ENCODE measurements around the gene RHCE. TPM values are rescaled to one million over a fixed set of nuclear protein-coding genes. Genes with fewer than 3 reads are reported as not detected.
A peak's percentile ranks its signal among the peaks of the same experiment; 100 is the strongest.

The RHCE gene
- total RNA-seq, 1 experiment from 2014 or later: not detected

DNA sequence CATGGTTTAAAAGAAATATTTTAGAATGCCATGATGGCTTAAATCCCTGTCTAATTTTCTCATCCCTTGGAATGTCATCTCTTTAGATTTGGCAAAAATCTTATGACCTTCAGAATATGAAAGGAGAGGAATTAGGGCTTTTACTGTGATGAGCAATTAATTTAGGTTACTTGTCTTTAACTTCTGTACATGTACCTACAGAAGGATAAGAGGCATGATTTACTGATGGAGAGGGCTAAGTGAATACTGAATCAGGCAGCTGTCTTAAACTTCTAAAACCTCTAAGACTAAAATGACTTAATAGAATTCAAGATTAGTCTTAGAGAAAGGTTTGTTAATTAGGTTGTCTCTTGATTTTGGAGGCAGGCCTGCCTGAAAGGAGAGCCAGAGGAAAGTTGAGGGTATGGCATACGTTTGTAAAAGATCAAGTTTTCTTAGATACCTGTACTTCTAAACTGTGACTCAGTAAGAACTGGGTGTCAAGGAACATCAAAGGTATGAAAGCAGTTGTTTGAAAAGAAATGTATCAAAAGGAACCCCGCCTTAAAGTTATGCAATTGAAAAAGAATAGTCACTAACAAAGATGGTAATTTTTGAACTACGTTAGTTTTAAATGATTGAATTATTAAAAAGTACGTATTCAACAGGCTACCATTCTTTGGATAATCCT, 22.5 kb upstream of the RHCE start:
- intact Hi-C loops (cut with micrococcal nuclease; ENCODE audit: unreplicated experiment): no loop called here
- POLR2A ChIA-PET: no interaction called here

DNA sequence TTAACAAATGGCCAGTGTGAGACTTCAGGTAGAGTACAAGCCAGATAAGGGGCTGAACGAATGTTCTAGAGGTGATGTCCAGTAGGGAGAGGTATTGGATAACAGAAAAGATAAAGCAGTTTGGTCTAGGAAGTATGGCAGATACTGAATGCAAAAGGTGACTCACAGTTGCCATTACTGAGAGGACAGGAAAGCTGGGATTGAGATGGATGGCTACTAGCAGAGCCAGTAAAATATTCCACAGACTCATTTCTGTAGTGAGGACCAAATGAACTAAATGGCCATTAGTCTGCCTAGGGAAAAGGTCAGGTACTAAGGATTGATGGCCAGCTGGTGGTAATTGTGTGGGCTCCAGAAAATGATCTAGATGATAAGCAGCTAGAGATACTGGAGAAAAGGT, 21.6 kb upstream of the RHCE start:
- TF ChIP-seq, protein P1, sequence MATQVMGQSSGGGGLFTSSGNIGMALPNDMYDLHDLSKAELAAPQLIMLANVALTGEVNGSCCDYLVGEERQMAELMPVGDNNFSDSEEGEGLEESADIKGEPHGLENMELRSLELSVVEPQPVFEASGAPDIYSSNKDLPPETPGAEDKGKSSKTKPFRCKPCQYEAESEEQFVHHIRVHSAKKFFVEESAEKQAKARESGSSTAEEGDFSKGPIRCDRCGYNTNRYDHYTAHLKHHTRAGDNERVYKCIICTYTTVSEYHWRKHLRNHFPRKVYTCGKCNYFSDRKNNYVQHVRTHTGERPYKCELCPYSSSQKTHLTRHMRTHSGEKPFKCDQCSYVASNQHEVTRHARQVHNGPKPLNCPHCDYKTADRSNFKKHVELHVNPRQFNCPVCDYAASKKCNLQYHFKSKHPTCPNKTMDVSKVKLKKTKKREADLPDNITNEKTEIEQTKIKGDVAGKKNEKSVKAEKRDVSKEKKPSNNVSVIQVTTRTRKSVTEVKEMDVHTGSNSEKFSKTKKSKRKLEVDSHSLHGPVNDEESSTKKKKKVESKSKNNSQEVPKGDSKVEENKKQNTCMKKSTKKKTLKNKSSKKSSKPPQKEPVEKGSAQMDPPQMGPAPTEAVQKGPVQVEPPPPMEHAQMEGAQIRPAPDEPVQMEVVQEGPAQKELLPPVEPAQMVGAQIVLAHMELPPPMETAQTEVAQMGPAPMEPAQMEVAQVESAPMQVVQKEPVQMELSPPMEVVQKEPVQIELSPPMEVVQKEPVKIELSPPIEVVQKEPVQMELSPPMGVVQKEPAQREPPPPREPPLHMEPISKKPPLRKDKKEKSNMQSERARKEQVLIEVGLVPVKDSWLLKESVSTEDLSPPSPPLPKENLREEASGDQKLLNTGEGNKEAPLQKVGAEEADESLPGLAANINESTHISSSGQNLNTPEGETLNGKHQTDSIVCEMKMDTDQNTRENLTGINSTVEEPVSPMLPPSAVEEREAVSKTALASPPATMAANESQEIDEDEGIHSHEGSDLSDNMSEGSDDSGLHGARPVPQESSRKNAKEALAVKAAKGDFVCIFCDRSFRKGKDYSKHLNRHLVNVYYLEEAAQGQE (IDR thresholded peaks at IDR 0.05; ENCODE audit: insufficient read depth in 1 of 2, low read depth in 2 of 2, low read length in 1 of 2): no peak
- TF ChIP-seq CTCF (IDR thresholded peaks at IDR 0.05): 0 out of 2 replicates have a peak, but pooled peaks have one; percentile 7
- no peak for ATAC-seq
- Histone ChIP-seq H3K4me3 (ENCODE audit: low read depth in 2 of 2, low read length in 2 of 2) (no peak overlapping the region), H3K27me3 (ENCODE audit: control insufficient read depth, insufficient read depth, low read length) (no peaks in the 10 kb centered on the region), H3K27ac (ENCODE audit: low read length) (no peak overlapping the region), H3K4me1 (ENCODE audit: control insufficient read depth, insufficient read depth, low read length) (no peaks in the 10 kb centered on the region), H3K9me3 (ENCODE audit: control insufficient read depth, insufficient read depth, low read depth, low read length) (no peaks in the 10 kb centered on the region), H3K36me3 (ENCODE audit: control insufficient read depth, insufficient read depth, low read length) (no peaks in the 10 kb centered on the region)
- CTCF ChIA-PET: interaction anchor here (0.7 kb wide), 1 partner anchor 79 kb away, joined by 3 read pairs; no protein-coding TSS in a partner anchor
- POLR2A ChIA-PET: no interaction called here
- in situ Hi-C loops (cut with HindIII; ENCODE audit: low pct_unique_long_range_greater_than_20kb, low sequenced_read_pairs) (no loop called here), intact Hi-C loops (cut with micrococcal nuclease; ENCODE audit: unreplicated experiment) (no loop called here)
- no TSS peak for BruUV-seq (replicated peaks)
- no peak for DNase-seq (ENCODE audit: low read depth, low spot score)

More for the DNA sequence above, 22.5 kb upstream of the RHCE start:
- Histone ChIP-seq H3K4me3 (ENCODE audit: low read depth in 2 of 2, low read length in 2 of 2) (no peak overlapping the region), H3K4me1 (ENCODE audit: control insufficient read depth, insufficient read depth, low read length) (no peaks in the 10 kb centered on the region), H3K27ac (ENCODE audit: low read length) (no peak overlapping the region), H3K9me3 (ENCODE audit: control insufficient read depth, insufficient read depth, low read depth, low read length) (no peaks in the 10 kb centered on the region), H3K27me3 (ENCODE audit: control insufficient read depth, insufficient read depth, low read length) (no peaks in the 10 kb centered on the region), H3K36me3 (ENCODE audit: control insufficient read depth, insufficient read depth, low read length) (no peaks in the 10 kb centered on the region)
- DNase-seq (ENCODE audit: low read depth, low spot score): no peak
- TSS peak; percentile 18 for BruUV-seq (replicated peaks)
- TF ChIP-seq TCF7L2 (IDR thresholded peaks at IDR 0.05; ENCODE audit: low read depth, low read length): no peak
- no peak for TF ChIP-seq SIN3A (IDR thresholded peaks at IDR 0.05; ENCODE audit: borderline replicate concordance, insufficient read depth, low read depth, low read length)
- no peak for TF ChIP-seq POLR2AphosphoS5 (IDR thresholded peaks at IDR 0.05; ENCODE audit: low read depth, low read length)
- TF ChIP-seq CTCF (IDR thresholded peaks at IDR 0.05): no peak
- TF ChIP-seq, protein P1 (IDR thresholded peaks at IDR 0.05; ENCODE audit: insufficient read depth in 1 of 2, low read depth in 2 of 2, low read length in 1 of 2): no peak
- ATAC-seq: no peak
- CTCF ChIA-PET: no interaction called here
- in situ Hi-C loops (cut with HindIII; ENCODE audit: low pct_unique_long_range_greater_than_20kb, low sequenced_read_pairs): no loop called here

All from Panc1 (cell line).